GM15510 (cell line): ENCODE measurements around the gene MYRIP.

Experiments
- POLR2A ChIP-seq: IDR thresholded peaks from 3 replicates; pipeline ENCODE4 v1.6.1; 2011; ENCODE audit warnings: borderline replicate concordance; ENCODE audit not compliant: insufficient read length; ENCODE audit errors: extremely low read depth

Gene MYRIP

DNA sequence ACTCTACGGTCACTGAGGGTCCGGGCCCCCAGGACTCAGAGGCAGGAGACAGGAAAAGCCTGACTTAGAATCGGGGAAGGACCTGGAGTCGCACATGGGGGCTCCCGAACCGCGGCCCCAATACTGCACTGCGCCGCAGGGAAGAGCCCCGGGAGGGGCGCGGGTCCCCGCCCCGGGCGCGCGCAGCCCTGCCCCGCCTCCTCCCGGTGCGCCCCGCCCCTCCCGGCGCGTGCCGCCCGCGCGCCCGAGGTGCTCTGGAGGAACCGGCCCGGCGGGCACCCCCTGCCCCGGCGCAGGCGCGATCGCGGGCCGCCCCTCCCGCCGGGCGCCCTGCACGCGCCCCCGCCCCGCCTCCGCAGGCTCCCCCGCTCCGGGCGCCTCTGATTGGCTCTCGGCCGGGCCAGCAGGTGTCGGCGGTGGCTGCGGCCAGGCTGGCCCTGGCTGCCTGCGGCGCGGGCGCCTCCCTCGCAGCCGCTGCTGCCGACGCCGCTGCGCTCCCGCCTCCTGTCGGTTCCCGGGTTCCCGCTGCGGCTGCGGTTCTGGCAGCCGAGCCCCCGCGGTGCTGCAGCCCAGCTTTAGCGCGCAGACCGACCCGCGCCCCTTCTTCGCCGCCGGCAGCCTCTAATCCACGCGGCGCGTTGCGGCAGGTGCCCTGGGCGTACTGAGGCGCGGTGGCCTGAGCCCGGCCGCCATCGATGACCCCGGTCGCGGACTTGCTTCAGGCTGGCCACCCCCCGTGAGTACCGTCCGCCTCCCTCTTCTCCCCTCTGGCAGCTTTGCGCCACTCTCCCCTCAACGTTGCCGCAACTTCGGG lies at the start of gene MYRIP:
Gene MYRIP, plus strand, starts transcription at position 429 of the 814 bp plus-strand sequence. CDS start 91,208 bp downstream, outside the sequence.
- no peak for TF ChIP-seq POLR2A

DNA sequence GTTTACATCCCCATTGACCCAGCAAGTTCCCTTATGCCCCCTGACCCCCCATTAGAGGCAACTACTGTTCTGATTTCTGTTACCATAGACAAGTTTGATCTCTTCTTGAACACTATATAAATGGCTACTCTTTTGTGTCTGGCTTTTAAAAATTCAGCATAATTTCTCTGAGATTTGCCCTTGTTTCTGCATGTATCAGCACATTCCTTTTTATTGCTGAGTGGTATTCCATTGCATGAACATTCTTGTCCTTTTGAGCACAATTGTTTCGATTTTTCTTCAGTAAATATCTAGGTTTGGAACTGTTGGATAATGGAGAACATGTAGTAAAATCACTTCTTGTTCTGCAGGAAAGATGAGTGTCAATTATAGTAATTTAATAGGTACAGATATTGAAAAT lies 49.1 kb upstream of the MYRIP start:
- TF ChIP-seq POLR2A: no peak

- no peak for TF ChIP-seq POLR2A
These were observed 46.8 kb upstream of the MYRIP start for GRCh38 chr3:39762537-39763070.

DNA sequence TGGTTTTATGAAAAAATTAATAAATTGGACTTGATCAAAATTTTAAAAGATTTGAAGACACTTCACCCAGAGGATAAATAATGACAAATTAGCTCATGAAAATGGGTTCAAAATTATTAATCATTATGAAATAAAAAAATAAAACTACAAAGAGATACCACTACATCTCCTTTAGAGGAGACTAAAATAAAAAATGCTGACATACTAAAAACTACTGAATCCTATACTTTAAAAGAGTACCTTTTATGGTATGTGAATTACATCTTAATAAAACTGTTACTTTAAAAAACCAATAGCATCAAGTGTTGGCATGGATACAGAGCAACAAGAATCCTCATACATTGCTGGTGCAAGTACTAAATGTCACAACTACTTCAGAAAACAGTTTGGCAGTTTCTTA lies 46.0 kb upstream of the MYRIP start:
- no peak for TF ChIP-seq POLR2A

GRCh38 chr3:39765575-39765974 lies 43.8 kb upstream of the MYRIP start:
- TF ChIP-seq POLR2A: no peak

GRCh38 chr3:39766433-39766832 lies 43.0 kb upstream of the MYRIP start:
- no peak for TF ChIP-seq POLR2A

- no peak for TF ChIP-seq POLR2A
These were observed 29.7 kb upstream of the MYRIP start for GRCh38 chr3:39779511-39780230.

DNA sequence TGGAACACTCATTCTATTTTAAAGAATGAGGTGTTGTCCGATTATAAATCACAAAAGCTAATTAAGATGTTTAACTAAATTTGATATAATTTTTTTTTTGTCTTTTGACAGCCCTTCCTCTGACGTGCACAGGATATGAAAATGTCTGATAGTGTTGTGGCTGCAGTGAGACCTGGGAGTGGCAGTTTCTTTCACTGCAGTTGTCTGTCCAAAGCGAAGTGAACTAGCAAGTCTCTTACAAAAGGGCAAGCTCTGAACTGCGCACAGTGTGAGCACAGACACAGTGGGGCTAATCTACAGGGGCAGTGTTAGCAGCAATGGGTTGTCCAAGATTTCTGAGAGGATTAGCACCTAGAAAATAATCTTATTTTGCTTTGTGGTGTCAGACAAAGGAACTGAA lies 29.1 kb upstream of the MYRIP start:
- no peak for TF ChIP-seq POLR2A

DNA sequence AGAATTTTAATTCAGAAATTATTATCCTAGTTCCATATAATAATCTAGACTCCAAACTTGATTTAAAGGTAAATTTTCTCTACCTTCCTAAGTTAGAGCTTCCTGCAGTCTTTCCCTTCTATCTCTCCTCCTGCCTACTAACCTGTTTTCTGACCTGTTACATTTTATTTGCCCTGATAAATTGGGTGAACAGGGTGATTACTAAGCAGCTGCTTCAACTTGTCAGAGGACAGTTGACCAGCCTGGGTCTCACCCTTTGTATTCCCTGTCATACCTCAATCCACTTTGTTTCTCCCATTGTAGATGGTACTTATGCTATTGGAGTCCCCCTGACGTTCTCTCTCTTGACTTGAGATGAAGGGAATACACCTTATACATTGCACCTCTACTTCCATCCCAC lies 28.4 kb upstream of the MYRIP start:
- TF ChIP-seq POLR2A: no peak

DNA sequence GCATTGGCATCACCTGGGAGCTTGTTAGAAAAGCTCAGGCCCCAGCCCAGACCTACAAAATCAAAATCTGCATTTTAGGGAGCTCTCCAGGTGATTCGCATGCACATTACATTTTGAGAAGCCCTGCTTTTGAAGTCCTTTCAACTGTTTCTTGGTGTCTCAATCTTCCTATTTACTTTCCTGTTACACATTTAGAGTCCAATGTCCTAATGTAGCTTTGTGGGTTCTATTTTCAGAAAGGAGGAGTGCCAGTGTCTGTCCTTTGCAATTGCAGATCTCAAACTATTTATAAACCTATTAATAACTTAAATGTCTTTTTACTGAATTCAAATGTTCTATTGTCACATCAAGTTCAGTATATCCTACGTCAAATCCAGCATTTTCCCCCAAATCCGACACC lies 27.8 kb upstream of the MYRIP start:
- no peak for TF ChIP-seq POLR2A

- TF ChIP-seq POLR2A: no peak
These were observed 25.7 kb upstream of the MYRIP start for GRCh38 chr3:39783680-39784079.

- no peak for TF ChIP-seq POLR2A
These were observed 24.5 kb upstream of the MYRIP start for GRCh38 chr3:39784922-39785321.

DNA sequence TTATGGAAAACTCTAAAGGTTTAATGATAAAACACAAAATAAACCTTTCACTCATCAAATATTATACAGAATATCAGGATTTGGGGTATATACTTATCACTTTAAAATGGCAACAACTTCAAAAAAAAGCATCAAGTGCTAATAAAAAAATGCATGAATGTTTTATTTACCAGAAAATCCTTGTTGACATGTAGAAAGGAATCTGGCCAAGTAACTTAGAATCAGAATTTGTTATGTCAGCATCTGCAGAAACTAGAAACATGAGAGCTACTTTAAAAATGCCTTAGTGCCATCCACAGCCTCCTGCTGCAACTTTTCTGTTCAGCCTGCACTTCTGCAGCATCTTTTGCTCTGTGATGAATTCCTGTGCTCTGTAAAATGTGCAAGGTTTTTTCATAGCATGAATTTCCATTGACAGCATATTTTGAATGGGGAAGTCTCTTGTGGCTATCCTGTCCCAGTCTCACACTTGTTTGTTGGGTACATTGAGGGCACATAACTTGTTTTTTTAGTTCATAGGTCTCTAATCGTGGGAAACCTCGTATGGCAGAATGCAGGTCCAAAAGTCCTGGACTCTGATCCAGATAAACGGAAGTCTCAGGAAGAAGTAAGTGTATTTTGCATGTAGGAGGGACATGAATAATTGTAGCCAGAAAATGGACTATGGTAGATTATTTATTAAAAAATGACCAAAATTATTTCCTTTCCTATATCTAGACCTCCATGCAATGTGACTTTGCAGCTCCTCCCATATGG lies 21.1 kb upstream of the MYRIP start:
- no peak for TF ChIP-seq POLR2A

DNA sequence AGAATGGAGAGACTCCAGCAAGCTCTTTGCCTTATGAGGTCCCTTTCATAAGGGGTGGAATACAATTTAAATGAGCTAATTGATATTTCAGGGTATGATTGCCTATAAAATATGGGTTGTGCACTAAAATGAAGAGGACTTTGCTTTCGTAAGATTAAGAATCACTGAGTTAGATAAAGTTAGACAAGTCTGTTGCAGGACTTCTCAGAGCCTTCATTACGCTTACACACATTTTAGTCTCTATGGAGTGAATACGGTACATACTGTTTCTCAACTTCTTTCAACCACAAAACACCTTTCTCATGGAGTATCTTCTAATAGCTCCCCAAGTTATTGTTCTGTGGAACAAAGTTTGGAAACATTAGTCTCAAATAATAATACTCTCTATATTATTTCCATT lies 17.8 kb upstream of the MYRIP start:
- no peak for TF ChIP-seq POLR2A

DNA sequence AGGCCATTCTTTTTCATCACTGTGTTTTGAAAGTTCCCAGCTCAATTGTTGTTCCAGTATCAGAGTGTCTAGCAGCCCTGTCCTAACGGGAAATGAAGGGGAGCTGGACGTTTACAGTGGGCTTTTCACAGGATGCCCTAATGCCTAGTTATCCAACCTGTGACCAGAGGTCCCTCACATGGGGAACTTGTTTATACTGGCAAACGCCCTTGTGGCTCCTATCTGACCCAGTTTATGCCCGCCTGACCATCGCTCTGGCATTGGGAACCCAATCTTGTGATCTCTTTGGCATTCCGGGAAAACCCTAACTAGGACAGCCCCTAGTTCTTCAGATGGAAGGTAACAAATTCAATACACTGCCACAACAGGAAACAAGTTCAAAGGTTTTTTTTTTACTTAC lies 14.5 kb upstream of the MYRIP start:
- TF ChIP-seq POLR2A: no peak
